Stimulated activated naive CD8-positive, alpha-beta T cell treated with anti-CD3 and anti-CD28 coated beads, Interleukin-15, Interleukin-2, amounts not matched to agents 100 ng/mL and 50 ng/mL, for 24 hours (primary cell): ENCODE results near the gene OR2T4.

ENCODE experiments used
- H3K27ac Mint-ChIP-seq: one replicate; pipeline ENCODE4 v1.8.0; 2021; ENCODE audit warnings: mild to moderate bottlenecking, mixed read lengths
- H3K27me3 Mint-ChIP-seq: one replicate; pipeline ENCODE4 v1.8.0; 2021; ENCODE audit warnings: mixed read lengths
- H3K36me3 Mint-ChIP-seq: one replicate; pipeline ENCODE4 v1.8.0; 2021; ENCODE audit warnings: low read depth, mixed read lengths
- H3K4me1 Mint-ChIP-seq: one replicate; pipeline ENCODE4 v1.8.0; 2021; ENCODE audit warnings: low read depth, mixed read lengths
- H3K4me3 Mint-ChIP-seq: one replicate; pipeline ENCODE4 v1.8.0; 2021; ENCODE audit warnings: mild to moderate bottlenecking, mixed read lengths
- H3K9me3 Mint-ChIP-seq: one replicate; pipeline ENCODE4 v1.8.0; 2021; ENCODE audit warnings: mixed read lengths

Gene OR2T4, protein sequence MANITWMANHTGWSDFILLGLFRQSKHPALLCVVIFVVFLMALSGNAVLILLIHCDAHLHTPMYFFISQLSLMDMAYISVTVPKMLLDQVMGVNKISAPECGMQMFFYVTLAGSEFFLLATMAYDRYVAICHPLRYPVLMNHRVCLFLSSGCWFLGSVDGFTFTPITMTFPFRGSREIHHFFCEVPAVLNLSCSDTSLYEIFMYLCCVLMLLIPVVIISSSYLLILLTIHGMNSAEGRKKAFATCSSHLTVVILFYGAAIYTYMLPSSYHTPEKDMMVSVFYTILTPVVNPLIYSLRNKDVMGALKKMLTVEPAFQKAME

DNA sequence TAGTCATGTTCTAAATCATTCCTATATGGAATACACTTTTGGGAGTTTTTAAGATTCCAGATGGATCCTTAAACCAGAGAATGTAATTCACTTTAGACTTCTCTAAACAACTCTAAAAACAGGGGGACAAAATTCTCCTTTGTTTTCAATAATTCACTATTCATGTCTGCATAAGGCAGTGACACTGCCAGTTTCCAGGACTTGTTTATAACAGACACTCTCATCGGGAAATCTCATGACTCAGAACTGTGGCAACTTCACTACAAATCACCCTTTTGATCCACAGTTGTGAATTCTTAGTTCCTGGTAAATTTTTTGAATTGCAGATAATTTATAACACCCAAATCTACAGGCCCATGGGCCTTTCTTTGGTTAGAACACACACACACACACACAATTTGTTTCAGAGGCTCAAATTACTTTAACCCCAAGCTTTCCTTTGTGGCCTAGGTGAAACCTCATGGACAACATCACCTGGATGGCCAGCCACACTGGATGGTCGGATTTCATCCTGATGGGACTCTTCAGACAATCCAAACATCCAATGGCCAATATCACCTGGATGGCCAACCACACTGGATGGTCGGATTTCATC is at the start of gene OR2T4:
Gene OR2T4, plus strand, starts transcription at position 545 of the 595 bp plus-strand sequence. Its CDS starts 0 bp downstream, at position 545.
- H3K9me3 Mint-ChIP-seq = no peaks in the 10 kb centered on the region
- no peaks in the 10 kb centered on the region for H3K36me3 Mint-ChIP-seq
- H3K4me3 Mint-ChIP-seq = no peak within 1 kb of the TSS
- no peaks in the 10 kb centered on the region for H3K4me1 Mint-ChIP-seq
- peaks cover 7% of the 10 kb centered on the region for H3K27me3 Mint-ChIP-seq
- no peak within 1 kb of the TSS for H3K27ac Mint-ChIP-seq

DNA sequence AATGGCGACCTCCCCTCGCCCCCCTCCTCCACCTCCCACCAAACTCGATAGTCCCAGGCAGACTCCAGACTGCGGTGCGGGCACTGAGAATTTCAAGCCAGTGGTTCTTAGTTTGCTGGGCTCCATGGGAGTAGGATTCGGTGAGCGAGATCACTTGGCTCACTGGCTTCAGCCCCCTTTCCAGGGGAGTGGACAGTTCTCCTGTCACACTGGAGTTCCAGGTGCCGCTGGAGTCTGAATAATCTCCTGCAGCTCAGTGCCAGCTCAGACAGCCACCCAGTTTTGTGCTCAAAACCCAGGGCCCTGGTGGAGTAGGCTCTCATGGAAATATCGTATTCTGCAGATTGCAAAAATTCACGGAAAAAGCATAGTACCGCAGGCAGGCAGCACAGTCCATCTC is 44.7 kb upstream of the OR2T4 start:
- Mint-ChIP-seq H3K4me3 (no peak overlapping the region), H3K4me1 (no peaks in the 10 kb centered on the region), H3K27ac (no peak overlapping the region), H3K9me3 (peaks cover 21% of the 10 kb centered on the region), H3K27me3 (peaks cover 27% of the 10 kb centered on the region), H3K36me3 (no peaks in the 10 kb centered on the region)

DNA sequence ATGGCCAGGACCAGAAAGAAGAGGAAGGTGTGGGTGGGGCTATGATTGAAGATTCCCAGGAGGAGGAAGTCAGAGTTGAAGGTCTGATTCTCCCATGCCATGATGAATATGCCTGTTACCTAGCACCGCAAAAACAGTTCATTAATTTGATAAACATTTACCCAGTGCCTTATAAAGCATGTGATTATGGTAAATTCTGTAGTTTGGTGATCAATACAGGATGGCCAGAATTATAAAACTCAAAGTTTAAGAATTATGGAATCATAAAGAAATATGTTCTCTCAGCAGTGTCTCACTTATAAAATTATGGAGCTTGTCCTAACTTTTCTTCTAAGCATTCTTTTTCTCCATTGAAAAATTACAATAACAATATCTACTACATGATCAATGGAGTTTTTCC is 37.0 kb upstream of the OR2T4 start, which contains the start of gene OR2M7:
Gene OR2M7, minus strand, starts transcription at position 101 of the 400 bp plus-strand sequence. Its CDS starts 0 bp downstream, at position 101.
- Mint-ChIP-seq H3K4me3 (no peak within 1 kb of the TSS), H3K4me1 (no peaks in the 10 kb centered on the region), H3K9me3 (no peaks in the 10 kb centered on the region), H3K36me3 (no peaks in the 10 kb centered on the region), H3K27ac (no peak within 1 kb of the TSS), H3K27me3 (peaks cover 17% of the 10 kb centered on the region)

DNA sequence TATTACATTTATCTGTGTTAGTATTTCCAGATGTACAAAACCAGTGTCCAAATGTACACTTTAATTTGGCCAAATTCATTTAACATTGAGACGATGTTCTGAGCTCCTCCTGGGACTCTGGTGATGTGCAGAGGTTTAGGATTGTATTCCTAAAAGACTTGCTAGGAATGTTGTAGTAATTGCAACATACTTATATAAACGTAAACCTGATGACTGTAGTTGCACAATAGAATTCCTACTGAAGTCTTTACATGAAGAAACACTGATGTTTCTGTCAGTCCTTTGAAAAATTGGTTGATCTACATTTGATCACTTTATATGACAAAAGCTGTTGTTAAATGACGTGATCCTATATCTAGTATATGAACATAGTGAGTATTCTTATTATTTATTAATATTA is 18.0 kb upstream of the OR2T4 start:
- Mint-ChIP-seq H3K4me1 (no peaks in the 10 kb centered on the region), H3K27me3 (peaks cover 2% of the 10 kb centered on the region), H3K27ac (no peak overlapping the region), H3K4me3 (no peak overlapping the region), H3K36me3 (no peaks in the 10 kb centered on the region), H3K9me3 (no peaks in the 10 kb centered on the region)

DNA sequence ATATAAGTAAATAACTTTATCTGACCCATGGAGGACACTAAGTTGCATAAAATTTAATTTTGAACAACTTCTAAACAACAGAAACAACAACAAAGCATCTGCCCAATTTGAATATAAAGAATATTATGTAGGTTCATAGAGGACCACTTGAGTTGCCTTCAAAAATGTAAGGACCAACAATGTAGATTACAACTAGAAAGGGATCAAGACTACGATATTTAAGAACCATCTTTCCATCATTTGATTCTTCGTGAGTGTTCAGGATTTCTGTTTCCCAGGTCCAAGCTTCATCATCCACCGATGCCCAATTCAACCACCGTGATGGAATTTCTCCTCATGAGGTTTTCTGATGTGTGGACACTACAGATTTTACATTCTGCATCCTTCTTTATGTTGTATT is 13.0 kb upstream of the OR2T4 start, which contains the start of gene OR14C36:
Gene OR14C36, plus strand, starts transcription at position 301 of the 400 bp plus-strand sequence. Its CDS starts 0 bp downstream, at position 301.
- H3K4me3 Mint-ChIP-seq = no peak within 1 kb of the TSS
- no peaks in the 10 kb centered on the region for H3K36me3 Mint-ChIP-seq
- H3K4me1 Mint-ChIP-seq = no peaks in the 10 kb centered on the region
- H3K9me3 Mint-ChIP-seq = no peaks in the 10 kb centered on the region
- H3K27me3 Mint-ChIP-seq = peaks cover 12% of the 10 kb centered on the region
- no peak within 1 kb of the TSS for H3K27ac Mint-ChIP-seq

DNA sequence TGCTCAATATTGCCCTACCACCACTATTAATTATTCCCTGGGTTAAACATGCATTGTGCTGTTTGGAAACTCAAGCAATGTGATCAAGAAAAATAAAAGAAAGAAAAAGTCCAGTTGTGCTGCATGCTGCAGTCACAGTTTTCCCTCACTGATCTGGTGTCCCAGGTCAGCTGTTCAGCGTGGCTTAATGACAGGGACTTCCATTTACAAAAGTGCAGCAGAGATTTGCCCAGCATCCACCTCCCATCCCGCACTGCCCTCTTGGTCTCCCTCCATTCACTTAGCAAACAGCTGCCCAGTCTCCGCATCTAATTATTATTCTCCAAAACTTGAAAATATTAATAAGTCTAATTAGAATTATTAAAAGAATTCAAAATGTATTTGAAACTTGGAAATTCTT is 2.0 kb upstream of the OR2T4 start:
- Mint-ChIP-seq H3K4me1 (no peaks in the 10 kb centered on the region), H3K4me3 (no peak overlapping the region), H3K36me3 (no peaks in the 10 kb centered on the region), H3K27me3 (peaks cover 7% of the 10 kb centered on the region), H3K9me3 (no peaks in the 10 kb centered on the region), H3K27ac (no peak overlapping the region)

DNA sequence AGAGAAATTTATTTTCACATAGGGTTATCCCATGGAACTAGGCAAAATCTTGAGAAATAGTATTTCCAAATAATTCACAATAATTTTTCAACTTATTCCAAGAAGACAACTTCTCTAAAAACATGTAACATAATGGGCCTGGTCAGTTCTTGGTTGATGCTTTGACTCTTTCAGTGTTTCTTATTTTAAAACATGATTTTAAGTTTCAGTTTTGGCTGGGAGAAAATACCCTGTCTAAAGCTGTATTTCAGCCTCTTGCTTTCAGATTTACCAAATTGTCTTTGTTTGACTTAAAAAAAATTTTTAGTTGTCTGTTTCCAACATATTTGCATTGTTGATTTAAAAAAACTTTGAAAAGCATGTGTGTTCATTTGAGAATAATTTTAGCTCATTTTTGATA is 5.1 kb downstream of the OR2T4 start:
- no peaks in the 10 kb centered on the region for H3K4me1 Mint-ChIP-seq
- no peaks in the 10 kb centered on the region for H3K36me3 Mint-ChIP-seq
- H3K27ac Mint-ChIP-seq = no peak overlapping the region
- no peak overlapping the region for H3K4me3 Mint-ChIP-seq
- H3K9me3 Mint-ChIP-seq = no peaks in the 10 kb centered on the region
- H3K27me3 Mint-ChIP-seq = peaks cover 7% of the 10 kb centered on the region

DNA sequence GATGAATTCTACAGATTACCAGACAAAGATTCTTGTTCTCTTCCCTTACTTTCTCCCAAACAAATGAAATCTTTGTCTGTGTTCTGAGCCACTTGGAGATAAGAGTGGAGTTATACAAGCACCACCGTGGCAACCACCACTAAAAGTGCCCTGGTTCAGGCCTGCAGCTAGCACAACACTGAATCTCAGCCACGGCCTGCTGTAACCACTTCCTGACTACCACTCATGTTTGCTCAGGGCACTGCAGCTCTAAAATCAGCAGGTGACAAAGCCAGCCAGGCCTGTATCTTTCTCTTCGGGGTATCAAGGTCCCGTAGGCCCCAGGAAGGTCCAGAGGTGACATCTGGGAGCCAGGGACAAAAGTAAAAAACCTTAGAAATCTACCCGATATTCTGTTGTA is 10.9 kb downstream of the OR2T4 start:
- Mint-ChIP-seq H3K27ac (no peak overlapping the region), H3K36me3 (no peaks in the 10 kb centered on the region), H3K4me1 (peaks cover 8% of the 10 kb centered on the region), H3K9me3 (no peaks in the 10 kb centered on the region), H3K27me3 (no peaks in the 10 kb centered on the region), H3K4me3 (no peak overlapping the region)

DNA sequence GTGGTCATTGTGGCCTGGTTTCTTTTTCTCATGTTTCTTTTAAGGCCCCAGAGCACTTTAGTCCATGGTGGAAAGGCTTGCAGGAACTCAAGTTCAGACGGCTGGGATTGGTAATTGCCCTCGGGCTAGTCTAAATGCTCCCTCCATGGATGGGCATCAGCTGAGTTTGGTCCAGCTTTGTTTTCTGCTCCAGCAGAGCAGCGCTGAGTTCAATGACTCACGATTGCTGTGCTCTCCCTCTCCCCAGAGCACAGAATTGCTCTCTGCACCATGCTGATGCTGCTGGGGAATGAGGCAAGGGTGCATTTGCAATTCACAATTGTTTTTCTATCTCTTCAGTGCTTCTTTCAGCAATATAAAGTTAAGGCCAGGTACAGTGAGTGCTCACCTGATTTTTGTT is 12.3 kb downstream of the OR2T4 start:
- Mint-ChIP-seq H3K36me3 (no peaks in the 10 kb centered on the region), H3K27me3 (no peaks in the 10 kb centered on the region), H3K9me3 (no peaks in the 10 kb centered on the region), H3K27ac (no peak overlapping the region), H3K4me1 (peaks cover 8% of the 10 kb centered on the region), H3K4me3 (no peak overlapping the region)

DNA sequence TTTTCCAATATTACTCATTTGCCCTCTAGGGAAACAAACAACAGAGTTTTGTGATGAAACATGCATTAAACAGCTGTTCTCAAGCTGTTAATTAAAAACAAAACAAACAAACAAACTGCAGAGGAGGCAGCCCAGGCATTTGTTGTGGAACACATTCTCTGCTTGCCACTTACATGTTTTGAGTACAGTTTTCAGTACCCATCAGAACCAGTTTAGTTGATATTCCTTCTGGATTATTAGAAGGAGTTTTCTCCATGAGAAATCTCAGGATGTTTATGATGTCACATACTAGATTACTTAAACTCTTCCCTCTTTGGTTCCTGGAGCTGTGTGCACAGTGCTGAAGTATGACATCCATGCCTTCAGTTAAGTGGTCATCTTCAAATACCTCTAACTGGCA is 14.0 kb downstream of the OR2T4 start, which contains the start of gene OR2T6:
Gene OR2T6, plus strand, starts transcription at position 301 of the 400 bp plus-strand sequence. CDS start 11,863 bp downstream, outside the sequence.
- H3K4me3 Mint-ChIP-seq = no peak within 1 kb of the TSS
- H3K36me3 Mint-ChIP-seq = no peaks in the 10 kb centered on the region
- H3K4me1 Mint-ChIP-seq = peaks cover 8% of the 10 kb centered on the region
- H3K27me3 Mint-ChIP-seq = no peaks in the 10 kb centered on the region
- H3K27ac Mint-ChIP-seq = no peak within 1 kb of the TSS
- H3K9me3 Mint-ChIP-seq = no peaks in the 10 kb centered on the region

DNA sequence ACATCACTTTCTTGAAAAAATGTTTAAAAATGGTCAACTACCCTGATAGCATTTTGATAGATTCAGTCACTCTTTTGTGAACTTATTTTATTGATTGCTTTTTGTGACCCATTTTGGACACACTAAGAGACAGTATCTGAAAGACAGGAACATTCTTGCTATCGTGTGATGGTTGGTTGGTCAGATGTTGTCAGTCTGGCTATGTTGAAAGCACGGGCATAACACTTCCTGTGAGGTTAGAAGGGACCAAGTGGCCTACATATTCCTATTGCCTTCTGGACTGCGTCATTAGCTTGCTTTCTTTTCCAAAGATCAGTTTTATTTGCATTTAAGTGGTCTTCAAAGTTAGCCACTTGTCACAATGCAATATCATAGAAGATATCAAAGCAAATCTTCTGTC is 15.5 kb downstream of the OR2T4 start:
- Mint-ChIP-seq H3K36me3 (no peaks in the 10 kb centered on the region), H3K27me3 (no peaks in the 10 kb centered on the region), H3K4me3 (no peak overlapping the region), H3K4me1 (peaks cover 8% of the 10 kb centered on the region), H3K9me3 (no peaks in the 10 kb centered on the region), H3K27ac (no peak overlapping the region)

DNA sequence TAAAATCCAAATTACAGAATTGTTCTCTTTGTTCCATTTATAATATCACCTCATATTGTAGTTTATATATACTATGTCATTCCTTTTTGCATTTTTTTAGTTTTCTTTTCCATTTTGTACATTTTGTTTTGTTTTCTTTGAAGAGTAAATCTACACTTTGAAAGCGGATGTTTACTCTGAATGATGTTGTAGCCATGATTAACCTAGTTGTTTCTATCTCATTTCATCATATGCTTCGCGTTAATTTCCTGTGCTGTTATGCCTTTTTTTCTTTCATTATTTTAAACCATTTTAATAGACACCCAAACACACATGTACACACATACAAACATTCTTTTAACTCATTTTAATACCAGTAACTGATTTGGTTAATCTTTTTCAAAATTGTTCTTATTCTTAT is 19.4 kb downstream of the OR2T4 start:
- Mint-ChIP-seq H3K4me1 (no peaks in the 10 kb centered on the region), H3K4me3 (no peak overlapping the region), H3K27me3 (no peaks in the 10 kb centered on the region), H3K36me3 (no peaks in the 10 kb centered on the region), H3K9me3 (no peaks in the 10 kb centered on the region), H3K27ac (no peak overlapping the region)

DNA sequence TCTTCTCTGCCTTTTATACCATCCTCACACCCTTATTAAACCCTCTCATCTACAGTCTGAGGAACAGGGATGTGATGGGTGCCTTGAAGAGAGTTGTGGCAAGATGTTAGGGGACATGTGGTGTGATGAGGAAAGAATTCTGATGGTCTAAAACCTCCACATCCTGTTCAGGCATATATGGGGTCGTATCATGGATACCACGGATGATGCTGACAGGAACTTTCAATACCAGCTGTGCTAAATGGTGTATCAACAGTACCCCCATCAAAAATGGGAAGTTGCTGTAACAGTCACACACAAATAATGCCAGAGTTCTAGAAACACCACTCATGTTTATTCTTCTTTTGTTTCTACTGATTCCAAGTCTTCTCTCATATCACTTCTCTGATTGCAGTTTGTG is 27.0 kb downstream of the OR2T4 start:
- peaks cover 12% of the 10 kb centered on the region for H3K27me3 Mint-ChIP-seq

DNA sequence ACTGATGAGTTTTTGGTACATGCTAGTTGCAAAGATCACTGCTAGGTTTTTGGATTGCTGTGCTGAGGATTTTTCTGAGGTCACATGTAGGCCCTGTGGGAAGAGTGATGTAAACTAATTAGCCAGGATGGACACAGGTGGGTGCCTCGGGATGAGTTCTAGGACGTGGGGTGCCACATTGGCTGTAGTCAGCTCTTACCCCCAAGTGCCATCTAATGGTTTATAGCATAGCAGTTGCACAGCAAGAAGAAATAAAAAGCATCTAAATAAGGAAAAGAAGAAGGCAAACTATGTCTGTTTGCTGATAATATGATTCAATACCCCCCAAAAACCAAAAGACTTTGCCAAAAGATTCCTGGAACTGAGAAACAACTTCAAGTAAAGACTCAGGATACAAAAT is 31.6 kb downstream of the OR2T4 start:
- no peaks in the 10 kb centered on the region for H3K9me3 Mint-ChIP-seq
- H3K27ac Mint-ChIP-seq = no peak overlapping the region
- H3K27me3 Mint-ChIP-seq = peaks cover 16% of the 10 kb centered on the region

More for the DNA sequence above, 27.0 kb downstream of the OR2T4 start:
- no peaks in the 10 kb centered on the region for H3K4me1 Mint-ChIP-seq
- H3K27ac Mint-ChIP-seq = no peak overlapping the region
- no peaks in the 10 kb centered on the region for H3K36me3 Mint-ChIP-seq
- no peak overlapping the region for H3K4me3 Mint-ChIP-seq
- no peaks in the 10 kb centered on the region for H3K9me3 Mint-ChIP-seq

DNA sequence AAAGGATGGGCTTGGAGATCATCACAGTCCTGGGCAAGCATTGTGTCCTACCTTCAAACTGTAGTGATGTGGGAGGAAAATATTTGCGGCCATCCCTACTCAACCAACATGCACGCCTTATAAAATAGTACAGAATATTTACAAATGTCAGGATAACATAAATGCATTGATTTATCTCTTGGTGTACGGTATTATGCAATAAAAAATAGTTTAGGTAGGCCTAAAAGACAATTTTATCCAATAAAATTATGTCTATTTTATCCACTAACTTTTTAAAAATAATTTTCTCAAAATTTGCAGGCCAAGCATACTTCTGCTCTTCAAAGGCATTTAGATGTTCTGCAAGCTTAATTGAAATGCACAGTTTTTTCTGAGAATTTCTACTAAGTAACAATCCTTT is 41.3 kb downstream of the OR2T4 start, which contains the start of gene OR2T1:
Gene OR2T1, plus strand, starts transcription at position 301 of the 400 bp plus-strand sequence. CDS start 3,100 bp downstream, outside the sequence.
- H3K27ac Mint-ChIP-seq = no peak within 1 kb of the TSS
- H3K9me3 Mint-ChIP-seq = peaks cover 9% of the 10 kb centered on the region
- H3K27me3 Mint-ChIP-seq = no peaks in the 10 kb centered on the region
- H3K4me1 Mint-ChIP-seq = no peaks in the 10 kb centered on the region
- H3K36me3 Mint-ChIP-seq = no peaks in the 10 kb centered on the region
- no peak within 1 kb of the TSS for H3K4me3 Mint-ChIP-seq

More for the DNA sequence above, 31.6 kb downstream of the OR2T4 start:
- Mint-ChIP-seq H3K4me1 (no peaks in the 10 kb centered on the region), H3K36me3 (no peaks in the 10 kb centered on the region), H3K4me3 (no peak overlapping the region)
